GM08714 (cell line): ENCODE results near the gene MBNL3.
"Not testable (repeated sequence)": the region's sequence is repeated elsewhere in the genome, so short reads cannot be mapped to it uniquely, and the experiment has no call there.

Source experiments
- H3K4me3 ChIP-seq: fragments of 200-500 bp; sonication (Bioruptor generic); 2 replicates; pipeline ENCODE4 v1.5.1; 2014; ENCODE audit warnings: mild to moderate bottlenecking, low read length, inconsistent platforms
- ZNF274 ChIP-seq: IDR thresholded peaks from 2 replicates; pipeline ENCODE4 v1.6.1; 2012; ENCODE audit warnings: mild to moderate bottlenecking, low read depth, low read length

The MBNL3 gene

GRCh38 chrX:132461886-132462285 is 27.0 kb downstream of the MBNL3 start:
- TF ChIP-seq ZNF274, result no peak
- H3K4me3 ChIP-seq, result no peak overlapping the region

GRCh38 chrX:132452911-132453550 is 35.8 kb downstream of the MBNL3 start:
- H3K4me3 ChIP-seq, result no peak overlapping the region
- no peak for TF ChIP-seq ZNF274

GRCh38 chrX:132445909-132446308 is 42.9 kb downstream of the MBNL3 start:
- H3K4me3 ChIP-seq, result not testable (repeated sequence)

GRCh38 chrX:132444936-132445335 is 43.9 kb downstream of the MBNL3 start:
- no peak overlapping the region for H3K4me3 ChIP-seq
- no peak for TF ChIP-seq ZNF274

GRCh38 chrX:132443196-132444135 is 45.4 kb downstream of the MBNL3 start:
- no peak for TF ChIP-seq ZNF274
- no peak overlapping the region for H3K4me3 ChIP-seq

GRCh38 chrX:132442691-132443090 is 46.1 kb downstream of the MBNL3 start:
- TF ChIP-seq ZNF274, result no peak
- no peak overlapping the region for H3K4me3 ChIP-seq

- H3K4me3 ChIP-seq, result no peak overlapping the region
- TF ChIP-seq ZNF274, result no peak
These were observed 53.6 kb downstream of the MBNL3 start for GRCh38 chrX:132435222-132435621.

- TF ChIP-seq ZNF274, result no peak
These were observed 55.3 kb downstream of the MBNL3 start for GRCh38 chrX:132433551-132433950.

GRCh38 chrX:132433001-132433400 is 55.8 kb downstream of the MBNL3 start:
- TF ChIP-seq ZNF274, result no peak
- H3K4me3 ChIP-seq, result no peak overlapping the region

More at GRCh38 chrX:132433551-132433950, 55.3 kb downstream of the MBNL3 start:
- no peak overlapping the region for H3K4me3 ChIP-seq

- TF ChIP-seq ZNF274, result no peak
- H3K4me3 ChIP-seq, result no peak overlapping the region
These were observed 59.9 kb downstream of the MBNL3 start for GRCh38 chrX:132428896-132429295.

- H3K4me3 ChIP-seq, result no peak overlapping the region
- no peak for TF ChIP-seq ZNF274
These were observed 62.0 kb downstream of the MBNL3 start for GRCh38 chrX:132426695-132427281.

GRCh38 chrX:132425744-132426318 is 63.0 kb downstream of the MBNL3 start:
- no peak overlapping the region for H3K4me3 ChIP-seq
- TF ChIP-seq ZNF274, result no peak

- no peak overlapping the region for H3K4me3 ChIP-seq
- no peak for TF ChIP-seq ZNF274
These were observed 65.5 kb downstream of the MBNL3 start for GRCh38 chrX:132423323-132423722.

GRCh38 chrX:132415012-132415411 is 73.8 kb downstream of the MBNL3 start:
- TF ChIP-seq ZNF274, result no peak
- H3K4me3 ChIP-seq, result no peak overlapping the region
